ENCODE results near the gene GRIN2C. TPM values are rescaled to one million over a fixed set of nuclear protein-coding genes. Genes with fewer than 3 reads are reported as not detected.

Gene GRIN2C
- total and polyA plus RNA-seq, 9 donors, result 0.11 to 0.82 (median 0.36) TPM

DNA sequence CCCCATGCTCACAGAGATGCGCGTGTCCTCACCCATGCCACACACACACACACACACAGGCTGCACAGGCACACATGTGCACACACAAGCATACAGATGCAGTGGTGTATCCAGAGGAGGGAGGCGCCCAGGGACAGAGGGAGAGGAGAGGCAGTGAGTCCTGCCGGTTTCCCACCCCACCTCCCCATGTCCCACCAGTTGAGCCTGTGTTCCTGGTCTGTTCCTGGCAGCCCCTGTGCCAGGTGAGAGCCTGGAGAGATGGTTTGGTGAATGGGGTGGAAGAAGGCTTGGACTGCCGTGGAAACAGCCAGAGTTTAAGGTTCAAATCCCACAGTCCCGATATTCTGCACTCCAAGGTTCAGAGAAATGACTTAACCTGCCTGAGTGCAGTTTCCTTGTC is 44.0 kb upstream of the GRIN2C start:
- no peaks in the 10 kb centered on the region for H3K27me3 ChIP-seq
- TF ChIP-seq POLR2A (IDR thresholded peaks at IDR 0.05) (no peak), EP300 (IDR thresholded peaks at IDR 0.05) (no peak)
- TF ChIP-seq, protein P1, sequence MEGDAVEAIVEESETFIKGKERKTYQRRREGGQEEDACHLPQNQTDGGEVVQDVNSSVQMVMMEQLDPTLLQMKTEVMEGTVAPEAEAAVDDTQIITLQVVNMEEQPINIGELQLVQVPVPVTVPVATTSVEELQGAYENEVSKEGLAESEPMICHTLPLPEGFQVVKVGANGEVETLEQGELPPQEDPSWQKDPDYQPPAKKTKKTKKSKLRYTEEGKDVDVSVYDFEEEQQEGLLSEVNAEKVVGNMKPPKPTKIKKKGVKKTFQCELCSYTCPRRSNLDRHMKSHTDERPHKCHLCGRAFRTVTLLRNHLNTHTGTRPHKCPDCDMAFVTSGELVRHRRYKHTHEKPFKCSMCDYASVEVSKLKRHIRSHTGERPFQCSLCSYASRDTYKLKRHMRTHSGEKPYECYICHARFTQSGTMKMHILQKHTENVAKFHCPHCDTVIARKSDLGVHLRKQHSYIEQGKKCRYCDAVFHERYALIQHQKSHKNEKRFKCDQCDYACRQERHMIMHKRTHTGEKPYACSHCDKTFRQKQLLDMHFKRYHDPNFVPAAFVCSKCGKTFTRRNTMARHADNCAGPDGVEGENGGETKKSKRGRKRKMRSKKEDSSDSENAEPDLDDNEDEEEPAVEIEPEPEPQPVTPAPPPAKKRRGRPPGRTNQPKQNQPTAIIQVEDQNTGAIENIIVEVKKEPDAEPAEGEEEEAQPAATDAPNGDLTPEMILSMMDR (IDR thresholded peaks at IDR 0.05), result no peak

DNA sequence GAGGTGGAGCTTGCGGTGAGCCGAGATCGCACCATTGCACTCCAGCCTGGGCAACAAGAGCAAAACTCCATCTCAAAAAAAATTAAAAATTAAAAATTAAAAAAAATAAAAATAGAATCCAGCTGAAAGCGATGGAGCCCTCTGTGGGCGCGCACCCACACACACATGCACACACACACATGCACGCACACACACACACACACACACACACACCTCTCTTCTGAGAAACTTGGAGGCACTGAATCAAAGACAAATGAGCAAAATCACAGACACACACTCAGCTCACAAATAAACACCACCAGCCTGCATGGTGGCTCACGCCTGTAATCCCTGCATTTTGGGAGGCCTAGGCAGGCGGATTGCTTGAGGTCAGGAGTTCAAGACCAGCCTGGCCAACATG is 43.3 kb upstream of the GRIN2C start:
- intact Hi-C loops (cut with DNase I), result no loop called here
- 78 to 82% (median 81%) methylated on average over 9 of the region's 9 CpGs for WGBS, 3 donors

More for the DNA sequence above, 44.0 kb upstream of the GRIN2C start:
- intact Hi-C loops (cut with DNase I), result no loop called here
- Histone ChIP-seq H3K4me1 (ENCODE audit: insufficient read depth) (no peaks in the 10 kb centered on the region), H3K9me3 (no peaks in the 10 kb centered on the region), H3K27ac (no peak overlapping the region), H3K36me3 (no peaks in the 10 kb centered on the region), H3K4me3 (no peak overlapping the region)
- WGBS, 3 donors, result 61 to 76% (median 72%) methylated on average over 6 of the region's 6 CpGs
- no peak for DNase-seq

DNA sequence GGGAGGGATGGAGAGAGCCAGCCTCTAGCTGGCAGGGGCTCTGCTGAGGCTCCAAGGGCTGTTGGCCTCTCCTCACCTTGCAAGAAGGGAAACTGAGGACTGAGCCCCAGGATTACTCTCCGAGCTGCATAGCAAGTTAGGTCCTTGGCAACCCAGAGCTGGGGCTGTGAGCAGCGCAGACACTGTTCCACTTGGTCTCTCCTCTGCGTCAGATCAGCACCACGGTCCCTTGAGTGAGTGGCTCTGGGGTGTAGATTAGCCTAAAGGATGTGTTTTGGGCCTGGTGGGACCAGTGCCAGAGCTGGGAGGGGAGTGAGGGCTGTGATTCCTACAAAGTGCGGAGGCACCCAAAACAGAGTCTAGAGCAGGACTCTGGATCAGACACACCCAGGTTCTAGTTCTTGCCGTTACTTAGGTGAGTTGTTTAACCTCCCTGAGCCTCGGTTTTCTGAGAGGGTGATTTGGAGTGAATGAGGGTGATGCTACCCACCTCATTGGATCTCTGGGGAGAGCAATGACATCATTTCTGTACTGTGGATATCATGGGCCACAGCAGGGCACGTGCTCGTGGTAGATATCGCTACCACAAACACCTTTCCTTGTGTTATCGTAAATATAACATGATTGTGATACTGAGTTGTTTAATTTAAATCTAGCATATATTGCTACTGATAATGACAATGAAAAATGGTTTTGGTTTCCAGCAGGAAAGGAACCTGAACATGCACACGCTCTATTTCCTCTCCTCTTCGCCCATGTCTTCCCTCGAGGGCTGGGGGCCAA is 41.9 kb upstream of the GRIN2C start:
- intact Hi-C loops (cut with DNase I), result no loop called here
- Histone ChIP-seq H3K9me3 (no peaks in the 10 kb centered on the region), H3K36me3 (no peaks in the 10 kb centered on the region), H3K4me3 (no peak overlapping the region), H3K27ac (no peak overlapping the region), H3K27me3 (no peaks in the 10 kb centered on the region), H3K4me1 (ENCODE audit: insufficient read depth) (no peaks in the 10 kb centered on the region)
- TF ChIP-seq POLR2A (IDR thresholded peaks at IDR 0.05) (no peak), EP300 (IDR thresholded peaks at IDR 0.05) (no peak)
- TF ChIP-seq, protein P1 (IDR thresholded peaks at IDR 0.05), result no peak
- 71 to 75% (median 74%) methylated on average over 14 of the region's 14 CpGs for WGBS, 3 donors
- no peak for DNase-seq

More for the DNA sequence above, 43.3 kb upstream of the GRIN2C start:
- H3K9me3 ChIP-seq, result no peaks in the 10 kb centered on the region
- TF ChIP-seq POLR2A (IDR thresholded peaks at IDR 0.05) (no peak), EP300 (IDR thresholded peaks at IDR 0.05) (no peak)
- TF ChIP-seq, protein P1 (IDR thresholded peaks at IDR 0.05), result no peak
- DNase-seq, result no peak
- no peaks in the 10 kb centered on the region for H3K4me1 ChIP-seq (ENCODE audit: insufficient read depth)
- no peaks in the 10 kb centered on the region for H3K27me3 ChIP-seq
- H3K27ac ChIP-seq, result no peak overlapping the region
- H3K4me3 ChIP-seq, result no peak overlapping the region
- no peaks in the 10 kb centered on the region for H3K36me3 ChIP-seq

DNA sequence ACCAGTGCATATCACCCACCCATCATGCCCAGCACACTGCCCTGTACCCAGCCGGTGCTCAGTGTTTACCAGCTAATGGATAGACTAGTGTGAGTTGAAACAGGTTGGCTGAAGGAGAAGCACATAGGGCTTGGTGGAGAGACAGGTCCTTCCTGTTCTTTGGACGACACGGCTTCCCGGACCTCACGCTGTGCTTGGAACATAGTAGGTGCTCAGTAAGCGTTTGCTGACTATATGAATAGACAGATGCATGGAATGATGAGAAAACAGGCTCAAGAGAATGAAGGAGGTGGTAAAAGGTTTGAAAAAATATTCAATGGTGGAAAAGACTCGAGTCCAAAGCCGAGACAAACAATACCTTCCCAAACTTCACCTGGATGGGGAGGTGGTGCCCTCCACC is 40.5 kb upstream of the GRIN2C start:
- intact Hi-C loops (cut with DNase I), result no loop called here
- Histone ChIP-seq H3K36me3 (no peaks in the 10 kb centered on the region), H3K4me3 (no peak overlapping the region), H3K27me3 (no peaks in the 10 kb centered on the region), H3K9me3 (no peaks in the 10 kb centered on the region), H3K4me1 (ENCODE audit: insufficient read depth) (no peaks in the 10 kb centered on the region), H3K27ac (no peak overlapping the region)
- TF ChIP-seq, protein P1 (IDR thresholded peaks at IDR 0.05), result no peak
- TF ChIP-seq EP300 (IDR thresholded peaks at IDR 0.05) (no peak), POLR2A (IDR thresholded peaks at IDR 0.05) (no peak)
- 83 to 85% (median 84%) methylated on average over 8 of the region's 8 CpGs for WGBS, 3 donors
- no peak for DNase-seq
